Endothelial cell of umbilical vein (primary cell): ENCODE measurements around the gene PTPRK. TPM values are rescaled to one million over a fixed set of nuclear protein-coding genes. Genes with fewer than 3 reads are reported as not detected.
"Not testable (repeated sequence)": the region's sequence is repeated elsewhere in the genome, so short reads cannot be mapped to it uniquely, and the experiment has no call there.

ENCODE experiments used
- BruUV-seq: library from RNA; stranded (reverse); fragments of 400-500 nt; replicated peaks from 2 replicates; lab custom pipeline; 2021; lab: Mats Ljungman, UMichigan
- CTCF ChIA-PET: fragments of 300-600, 350-600 bp; sonication (Branson Sonifier 250); formaldehyde crosslinking; loops from one replicate; lab custom pipeline; 2021; ENCODE audit warnings: antibody characterized with exemption, inconsistent platforms; lab: Charles Lee
- POLR2A ChIA-PET: fragments of 300-600, 350-600 bp; sonication (Branson Sonifier 250); formaldehyde crosslinking; loops from one replicate; lab custom pipeline; 2021; ENCODE audit warnings: antibody characterized with exemption, inconsistent platforms; lab: Charles Lee
- DNase-seq: peaks from one replicate; pipeline ENCODE4 v3.0.0-alpha.2; 2011; ENCODE audit warnings: low read depth, low spot score
- FAIRE-seq: peaks from 2 replicates; lab custom pipeline; 2011; peaks lifted over from hg19 to GRCh38; lab: Jason Lieb, UNC
- H2AFZ ChIP-seq: 2 replicates; pipeline ENCODE4 v1.6.0; 2012; ENCODE audit warnings: low read depth, low read length, control low read depth, inconsistent platforms
- H3K27ac ChIP-seq: 2 replicates; pipeline ENCODE4 v1.5.1; 2011; ENCODE audit warnings: low read depth, mild to moderate bottlenecking, control low read depth, low read length, moderate library complexity; ENCODE audit not compliant: insufficient read depth
- H3K27me3 ChIP-seq, 2 experiments: 2 replicates each; pipeline versions ENCODE4 v1.6.0 to v1.6.1; 2011; ENCODE audit warnings: low read length in 2 of 2, mixed read lengths in 1 of 2; ENCODE audit not compliant: control insufficient read depth in 2 of 2, insufficient read depth in 2 of 2
- H3K36me3 ChIP-seq, 2 experiments: 2 replicates in 1 of 2; 3 replicates in 1 of 2; pipeline ENCODE4 v1.5.1; 2011; ENCODE audit warnings: low read length in 2 of 2, mild to moderate bottlenecking in 1 of 2, moderate library complexity in 1 of 2; ENCODE audit not compliant: control insufficient read depth in 2 of 2, insufficient read depth in 2 of 2; ENCODE audit errors: extremely low read depth in 1 of 2
- H3K4me1 ChIP-seq: 3 replicates; pipeline ENCODE4 v1.5.1; 2011; ENCODE audit warnings: mild to moderate bottlenecking, low read length; ENCODE audit not compliant: control insufficient read depth, insufficient read depth; ENCODE audit errors: extremely low read depth
- H3K4me2 ChIP-seq: 2 replicates; pipeline ENCODE4 v1.6.1; 2011; ENCODE audit warnings: low read length, control low read depth, mixed read lengths; ENCODE audit not compliant: insufficient read depth
- H3K4me3 ChIP-seq, 3 experiments: fragments of 200-600 bp in 1 of 3; sonication (generic), shearing (Covaris generic) in 1 of 3; replicated peaks in 1 of 3; 2 replicates each; pipeline ENCODE4 v1.5.1; 2011 to 2016; ENCODE audit warnings: control low read depth in 3 of 3, low read length in 3 of 3, mild to moderate bottlenecking in 2 of 3, inconsistent platforms in 1 of 3, low read depth in 1 of 3, moderate library complexity in 1 of 3; ENCODE audit not compliant: insufficient read depth in 1 of 3
- H3K79me2 ChIP-seq: 2 replicates; pipeline ENCODE4 v1.6.0; 2012; ENCODE audit warnings: low read length, inconsistent platforms; ENCODE audit not compliant: control insufficient read depth, insufficient read depth
- H3K9ac ChIP-seq: replicated peaks from 2 replicates; pipeline ENCODE3; 2011; ENCODE audit warnings: low read length, control low read depth; ENCODE audit not compliant: insufficient read depth; ENCODE audit errors: extremely low read depth
- H3K9me1 ChIP-seq: replicated peaks from 3 replicates; pipeline ENCODE4 v1.6.0; 2011; ENCODE audit warnings: mild to moderate bottlenecking, low read length; ENCODE audit not compliant: control insufficient read depth, insufficient read depth; ENCODE audit errors: extremely low read depth
- H3K9me3 ChIP-seq: replicated peaks from 2 replicates; pipeline ENCODE4 v1.5.1; 2012; ENCODE audit warnings: low read length, inconsistent platforms; ENCODE audit not compliant: control insufficient read depth, insufficient read depth
- H4K20me1 ChIP-seq: replicated peaks from 2 replicates; pipeline ENCODE3; 2011; ENCODE audit warnings: mild to moderate bottlenecking, low read length; ENCODE audit not compliant: control insufficient read depth, insufficient read depth; ENCODE audit errors: extremely low read depth
- EZH2 ChIP-seq: IDR thresholded peaks from 2 replicates; pipeline ENCODE4 v1.6.1; 2012; ENCODE audit warnings: borderline replicate concordance, low read depth, mild to moderate bottlenecking, moderate library complexity, low read length, inconsistent platforms; ENCODE audit not compliant: severe bottlenecking
- FOS ChIP-seq: IDR thresholded peaks from 2 replicates; pipeline ENCODE4 v1.6.1; 2011; ENCODE audit warnings: mild to moderate bottlenecking, low read length, moderate library complexity, borderline replicate concordance; ENCODE audit not compliant: insufficient read depth
- GATA2 ChIP-seq: IDR thresholded peaks from 2 replicates; pipeline ENCODE4 v1.7.0; 2011; ENCODE audit warnings: low read depth, mild to moderate bottlenecking, moderate library complexity, mixed read lengths, low read length; ENCODE audit not compliant: insufficient read length, insufficient read depth
- JUN ChIP-seq: IDR thresholded peaks from 2 replicates; pipeline ENCODE4 v1.6.1; 2011; ENCODE audit warnings: borderline replicate concordance, low read depth; ENCODE audit not compliant: insufficient read length, insufficient read depth
- MYC ChIP-seq: IDR thresholded peaks from one replicate; pipeline ENCODE4 v1.6.1; 2011; ENCODE audit warnings: mild to moderate bottlenecking, low read depth, low read length
- POLR2A ChIP-seq: IDR thresholded peaks from 2 replicates; pipeline ENCODE4 v1.6.1; 2012; ENCODE audit warnings: low read depth, mild to moderate bottlenecking, control low read depth, low read length
- POLR2AphosphoS5 ChIP-seq: IDR thresholded peaks from 2 replicates; pipeline ENCODE4 v1.6.1; 2012; ENCODE audit warnings: low read depth, mild to moderate bottlenecking, control low read depth, low read length, moderate library complexity; ENCODE audit not compliant: insufficient read depth
- dilution Hi-C: fragments of 300-500 bp; cut with MboI; formaldehyde crosslinking; loops from one replicate; pipeline ENCODE4 v1.15.0; 2019; ENCODE audit warnings: low sequenced_read_pairs; ENCODE audit not compliant: extremely low pct_ligation_motif_present
- intact Hi-C: fragments of 100-400 bp; cut with micrococcal nuclease; formaldehyde crosslinking; loops from one replicate; pipeline ENCODE4 v1.10.0; 2022
- polyA plus RNA-seq, 4 experiments: library from polyadenylated mRNA; depleted of rRNA in 3 of 4; stranded (reverse) in 3 of 4; unstranded in 1 of 4; fragments of >200 nt; gene quantifications; 2 replicates each; pipeline versions ENCODE4 v1.2.1 to v1.2.3, GENCODE V29; 2011 to 2012; ENCODE audit warnings: missing spikeins in 1 of 4
- total RNA-seq: library from RNA; stranded (reverse); gene quantifications from 2 replicates; pipeline ENCODE4 v1.2.3, GENCODE V29; 2021
- TF ChIP-seq, protein P1 (sequence below), 2 donors: IDR thresholded peaks; 1 replicate in 1 of 2; 2 replicates in 1 of 2; pipeline ENCODE4 v1.5.1; 2011; ENCODE audit warnings: low read length in 2 of 2, mild to moderate bottlenecking in 2 of 2, moderate library complexity in 2 of 2, control low read depth in 1 of 2, inconsistent platforms in 1 of 2, low read depth in 1 of 2; ENCODE audit not compliant: insufficient read depth in 1 of 2; ENCODE audit errors: extremely low read depth in 1 of 2
- TF ChIP-seq, protein P2 (sequence below): IDR thresholded peaks from 2 replicates; pipeline ENCODE4 v1.6.1; 2011; ENCODE audit not compliant: insufficient read depth, insufficient read length

The PTPRK gene
- total and polyA plus RNA-seq, 2 donors (not counting 3 experiments of a cell fraction or from before 2014, with no cell fraction given) = 15.2 to 74.0 TPM

DNA sequence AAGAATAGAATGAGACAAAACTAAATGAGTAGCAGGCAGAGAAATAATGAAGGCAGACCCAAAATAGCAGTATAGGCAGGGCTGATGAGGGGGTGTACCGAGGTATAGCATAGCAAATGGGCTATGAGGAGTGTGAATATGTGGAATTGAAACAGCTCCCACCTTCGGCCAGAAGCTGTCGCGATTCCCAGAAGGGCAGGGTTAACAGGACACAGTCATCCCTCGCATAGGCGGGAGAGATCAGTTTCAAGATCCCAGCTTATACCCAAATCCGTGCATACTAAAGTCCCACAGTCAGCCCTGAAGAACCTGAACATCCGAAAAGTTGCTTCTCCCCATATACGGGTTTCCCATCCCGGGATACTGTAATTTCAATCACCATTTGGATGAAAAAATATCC, 82.7 kb downstream of the PTPRK start:
- H2AFZ ChIP-seq = no peak overlapping the region
- TF ChIP-seq EZH2 = no peak
- no peak for TF ChIP-seq POLR2AphosphoS5
- TF ChIP-seq FOS = no peak
- TF ChIP-seq POLR2A = no peak
- no peak for TF ChIP-seq MYC
- TF ChIP-seq, protein P1, sequence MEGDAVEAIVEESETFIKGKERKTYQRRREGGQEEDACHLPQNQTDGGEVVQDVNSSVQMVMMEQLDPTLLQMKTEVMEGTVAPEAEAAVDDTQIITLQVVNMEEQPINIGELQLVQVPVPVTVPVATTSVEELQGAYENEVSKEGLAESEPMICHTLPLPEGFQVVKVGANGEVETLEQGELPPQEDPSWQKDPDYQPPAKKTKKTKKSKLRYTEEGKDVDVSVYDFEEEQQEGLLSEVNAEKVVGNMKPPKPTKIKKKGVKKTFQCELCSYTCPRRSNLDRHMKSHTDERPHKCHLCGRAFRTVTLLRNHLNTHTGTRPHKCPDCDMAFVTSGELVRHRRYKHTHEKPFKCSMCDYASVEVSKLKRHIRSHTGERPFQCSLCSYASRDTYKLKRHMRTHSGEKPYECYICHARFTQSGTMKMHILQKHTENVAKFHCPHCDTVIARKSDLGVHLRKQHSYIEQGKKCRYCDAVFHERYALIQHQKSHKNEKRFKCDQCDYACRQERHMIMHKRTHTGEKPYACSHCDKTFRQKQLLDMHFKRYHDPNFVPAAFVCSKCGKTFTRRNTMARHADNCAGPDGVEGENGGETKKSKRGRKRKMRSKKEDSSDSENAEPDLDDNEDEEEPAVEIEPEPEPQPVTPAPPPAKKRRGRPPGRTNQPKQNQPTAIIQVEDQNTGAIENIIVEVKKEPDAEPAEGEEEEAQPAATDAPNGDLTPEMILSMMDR (IDR thresholded peaks at IDR 0.05; ENCODE audit: extremely low read depth in 1 of 2, insufficient read depth in 1 of 2, low read depth in 1 of 2, low read length in 2 of 2) = no peak
- no peak for TF ChIP-seq JUN
- TF ChIP-seq, protein P2, sequence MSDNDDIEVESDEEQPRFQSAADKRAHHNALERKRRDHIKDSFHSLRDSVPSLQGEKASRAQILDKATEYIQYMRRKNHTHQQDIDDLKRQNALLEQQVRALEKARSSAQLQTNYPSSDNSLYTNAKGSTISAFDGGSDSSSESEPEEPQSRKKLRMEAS = no peak
- TF ChIP-seq GATA2 = no peak
- no peaks in the 10 kb centered on the region for H3K9me1 ChIP-seq
- ChIA-PET CTCF (interaction anchor here (1.2 kb wide), 1 partner anchor 79 kb away, joined by 5 read pairs; no protein-coding TSS in a partner anchor), POLR2A (no interaction called here)
- dilution Hi-C loops (no loop called here), intact Hi-C loops (no loop called here)
- no peak overlapping the region for H3K9ac ChIP-seq
- no peak overlapping the region for H3K4me3 ChIP-seq
- no peak overlapping the region for H3K27ac ChIP-seq
- no TSS peak for BruUV-seq
- no peaks in the 10 kb centered on the region for H3K27me3 ChIP-seq
- peaks cover 6% of the 10 kb centered on the region for H4K20me1 ChIP-seq
- FAIRE-seq (no peak), DNase-seq (no peak)
- no peaks in the 10 kb centered on the region for H3K9me3 ChIP-seq
- peaks cover 45% of the 10 kb centered on the region for H3K79me2 ChIP-seq
- H3K4me1 ChIP-seq = peaks cover 5% of the 10 kb centered on the region
- no peaks in the 10 kb centered on the region for H3K36me3 ChIP-seq
- no peak overlapping the region for H3K4me2 ChIP-seq

DNA sequence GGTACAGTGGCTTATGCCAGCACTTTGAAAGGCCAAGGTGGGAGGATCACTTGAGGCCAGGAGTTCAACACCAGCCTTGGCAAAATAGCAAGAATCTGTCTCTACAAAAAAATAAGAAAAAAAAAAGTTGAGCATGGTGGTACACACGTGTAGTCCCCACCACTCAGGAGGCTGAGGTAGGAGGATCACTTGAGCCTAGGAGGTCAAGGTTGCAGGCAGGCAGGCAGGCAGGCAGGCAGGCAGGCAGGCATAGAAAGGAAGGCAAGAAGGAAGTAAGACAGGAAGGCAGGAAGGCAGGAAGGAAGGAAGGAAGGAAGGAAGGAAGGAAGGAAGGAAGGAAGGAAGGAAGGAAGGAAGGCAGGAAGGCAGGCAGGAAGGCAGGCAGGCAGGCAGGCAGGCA, 85.6 kb downstream of the PTPRK start:
- dilution Hi-C loops, H3K36me3 ChIP-seq, H3K4me2 ChIP-seq, CTCF ChIA-PET, BruUV-seq, H3K9ac ChIP-seq, H3K4me3 ChIP-seq, H3K9me3 ChIP-seq, H4K20me1 ChIP-seq, H2AFZ ChIP-seq, H3K27me3 ChIP-seq, DNase-seq, H3K27ac ChIP-seq, FAIRE-seq, POLR2A ChIA-PET, H3K9me1 ChIP-seq: not testable (repeated sequence)
- H3K79me2 ChIP-seq = peaks cover 44% of the 10 kb centered on the region
- peaks cover 12% of the 10 kb centered on the region for H3K4me1 ChIP-seq
- intact Hi-C loops = loop anchor here (5.0 kb wide), 1 partner anchor 83 kb away; no protein-coding TSS in a partner anchor
